Skin of body (tissue), 2 donors: ENCODE measurements around the gene SLC35G1. TPM values are rescaled to one million over a fixed set of nuclear protein-coding genes. Genes with fewer than 3 reads are reported as not detected.

ENCODE experiments used
- DNase-seq: peaks from one replicate; lab custom pipeline; 2025; lab: John Stamatoyannopoulos, UW
- total RNA-seq: library from RNA; depleted of rRNA; stranded (reverse); fragments of >200 nt; gene quantifications from one replicate; pipeline ENCODE4 v1.2.3, GENCODE V29; 2014

SLC35G1 gene
- total RNA-seq, 1 donor from 2014 or later: 3.2 TPM

DNA sequence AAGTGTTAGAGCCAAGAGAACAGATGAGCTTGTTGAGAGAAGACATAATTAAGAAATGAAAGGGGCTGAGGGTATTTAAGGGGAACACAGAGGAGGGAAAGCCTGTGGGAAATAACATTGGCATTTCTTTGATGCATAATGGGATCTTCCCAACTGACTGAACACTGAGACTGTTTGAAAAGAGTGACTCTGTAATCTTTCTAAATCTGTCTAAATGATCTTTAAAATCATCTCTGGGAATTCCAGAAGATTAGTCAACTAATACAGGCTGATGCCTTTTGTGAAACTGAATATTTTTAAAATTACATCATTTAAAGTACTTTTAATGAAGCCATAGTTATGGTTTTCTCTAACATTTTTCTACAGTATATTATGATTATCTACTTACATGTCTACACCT, 17.4 kb upstream of the SLC35G1 start:
- no peak for DNase-seq

DNA sequence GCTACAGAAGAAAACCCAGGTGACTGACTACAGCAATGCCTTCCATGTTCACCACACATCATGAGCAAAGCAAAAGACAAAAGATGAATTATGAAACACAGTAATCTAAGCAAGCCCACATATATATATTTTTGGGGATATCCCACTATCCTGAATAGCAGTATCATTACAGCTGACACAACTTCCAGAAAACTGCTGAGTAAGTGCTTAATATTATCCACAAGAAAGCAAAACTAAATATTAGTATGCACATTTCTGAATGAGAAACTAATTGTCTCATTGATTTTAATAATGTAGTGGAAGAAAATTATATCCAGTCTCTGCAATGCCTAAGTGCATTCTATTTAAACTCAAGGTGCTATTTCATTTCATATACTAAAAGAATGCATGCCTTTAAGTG, 14.5 kb upstream of the SLC35G1 start:
- no peak for DNase-seq

DNA sequence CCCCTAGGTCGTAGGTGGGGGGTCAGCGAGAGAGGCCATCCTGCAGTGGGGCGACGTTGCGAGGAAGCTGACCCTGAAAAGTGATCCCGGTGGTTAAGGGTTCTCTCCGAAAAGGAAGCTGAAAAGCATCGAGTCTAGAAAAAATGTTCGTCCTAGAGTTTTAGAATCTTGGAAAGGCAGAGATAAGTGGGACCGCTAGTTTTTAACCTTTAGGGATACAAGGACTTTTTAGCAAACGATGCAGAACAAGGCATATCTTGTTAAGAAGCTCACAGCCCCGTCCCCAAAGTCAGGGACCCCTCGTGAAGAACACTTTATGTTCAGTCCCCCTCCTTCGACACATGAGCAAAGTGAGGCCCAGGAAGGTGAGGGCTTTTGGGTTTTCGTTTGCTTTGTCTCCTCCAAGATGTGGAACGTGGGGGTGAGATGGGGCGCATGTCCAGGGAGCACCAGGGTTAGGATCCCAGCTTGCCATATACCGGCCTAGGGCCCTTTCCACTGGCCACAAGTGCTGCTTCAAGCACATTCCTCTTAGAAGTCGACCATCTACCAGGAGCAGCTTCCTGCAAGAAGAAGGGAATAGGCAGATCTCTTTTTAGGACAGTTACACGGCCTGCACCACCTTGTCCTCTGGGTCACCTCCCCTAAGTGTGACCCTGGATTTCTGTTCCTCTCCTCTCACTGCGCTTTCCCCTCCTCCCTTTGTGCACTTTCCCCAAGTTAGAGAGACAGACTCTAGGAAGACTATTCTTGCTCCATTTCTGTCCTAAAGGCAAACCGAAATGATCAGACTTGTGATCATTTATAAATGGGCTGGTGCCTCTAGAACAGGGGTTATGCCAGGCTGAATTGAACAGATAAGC, 969 bp downstream of the SLC35G1 start:
- DNase-seq: no peak

DNA sequence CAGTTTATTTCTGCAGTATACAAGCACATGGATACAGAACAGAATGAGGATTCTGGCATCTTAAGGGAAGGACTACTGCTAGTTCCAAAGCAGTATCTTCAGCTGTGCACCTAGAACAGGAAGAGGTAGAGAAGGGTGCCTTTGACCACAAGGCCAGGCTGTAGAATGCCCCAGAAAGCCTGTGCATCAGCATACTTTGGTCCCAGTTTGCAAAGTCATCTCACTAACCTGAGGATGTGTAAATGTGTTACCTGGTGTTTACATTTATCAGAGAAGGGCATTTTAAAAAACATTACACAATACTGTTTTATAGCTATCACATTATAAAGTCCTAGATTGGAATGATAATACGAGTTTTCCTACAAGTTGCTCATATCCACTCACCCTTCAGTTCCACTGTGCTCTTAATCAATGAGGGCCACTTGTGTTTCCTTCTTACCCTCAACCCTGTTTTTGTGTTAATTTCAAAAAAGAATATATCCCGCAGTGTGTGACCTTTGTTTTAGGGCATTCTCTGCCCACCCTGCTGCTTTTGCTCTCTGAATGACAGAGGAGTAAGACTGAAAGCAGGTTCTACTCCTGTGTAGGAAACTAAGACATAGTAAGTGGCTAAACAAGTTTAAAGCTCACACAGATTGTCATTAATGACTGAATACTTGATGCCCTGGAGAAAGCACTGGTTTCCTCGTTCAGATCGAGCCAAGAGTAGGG, 3.4 kb downstream of the SLC35G1 start:
- no peak for DNase-seq

DNA sequence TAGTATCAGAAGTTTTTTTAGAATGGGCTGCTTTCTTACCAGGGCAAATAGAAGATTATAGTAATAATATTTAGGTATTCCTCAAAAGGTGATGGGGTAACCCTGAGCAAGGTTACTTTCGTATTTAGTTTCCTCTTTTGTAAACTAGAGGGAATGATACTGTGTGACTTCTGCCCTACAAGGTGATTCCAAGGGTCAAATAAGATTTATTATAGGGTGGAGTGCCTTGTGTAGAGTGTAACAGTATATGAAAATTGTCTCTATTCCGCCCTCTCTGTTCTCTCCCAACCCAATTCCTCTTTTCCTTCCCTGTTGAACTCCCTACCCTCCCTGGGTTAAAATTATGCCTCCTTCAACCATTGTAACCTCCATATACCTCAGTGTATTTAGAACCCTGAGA, 5.3 kb downstream of the SLC35G1 start:
- DNase-seq: no peak

DNA sequence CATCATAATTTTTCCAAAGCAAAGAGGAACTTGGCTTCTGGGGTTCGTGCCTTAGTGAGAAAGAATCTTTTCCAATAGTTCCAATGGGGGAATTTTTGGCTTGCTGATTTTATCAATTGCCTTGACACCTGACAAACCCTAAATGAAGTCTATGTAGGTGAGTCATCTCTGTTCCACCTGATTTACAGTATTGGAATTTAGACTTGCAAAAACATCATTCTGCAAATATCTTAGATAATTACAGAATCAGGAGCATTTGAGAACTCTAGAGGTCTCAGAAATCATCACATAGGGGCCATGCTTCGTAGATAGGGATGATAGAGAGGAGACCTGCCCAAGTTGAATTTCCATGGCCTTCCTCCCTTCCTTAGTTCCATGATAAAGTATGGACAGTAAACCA, 9.3 kb downstream of the SLC35G1 start:
- DNase-seq: no peak

DNA sequence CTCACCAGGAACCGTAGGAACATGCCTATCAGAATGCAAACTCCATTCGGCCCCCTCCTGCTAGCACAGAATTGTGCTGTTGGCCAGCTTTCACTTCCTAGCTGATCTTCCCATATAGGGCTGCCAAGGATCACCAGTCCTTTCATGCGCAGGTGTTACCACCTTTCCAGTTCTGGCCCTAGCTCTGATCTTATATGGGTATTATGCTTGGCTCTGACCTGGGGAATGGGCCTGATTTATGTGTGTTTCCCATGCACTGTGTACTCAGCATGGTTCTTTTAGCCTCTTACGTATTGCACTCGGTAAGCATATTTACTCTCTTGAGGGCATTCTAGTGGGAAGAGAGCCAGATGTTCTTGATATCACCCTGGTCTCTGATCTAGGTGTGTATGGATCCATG, 11.1 kb downstream of the SLC35G1 start:
- DNase-seq: no peak

DNA sequence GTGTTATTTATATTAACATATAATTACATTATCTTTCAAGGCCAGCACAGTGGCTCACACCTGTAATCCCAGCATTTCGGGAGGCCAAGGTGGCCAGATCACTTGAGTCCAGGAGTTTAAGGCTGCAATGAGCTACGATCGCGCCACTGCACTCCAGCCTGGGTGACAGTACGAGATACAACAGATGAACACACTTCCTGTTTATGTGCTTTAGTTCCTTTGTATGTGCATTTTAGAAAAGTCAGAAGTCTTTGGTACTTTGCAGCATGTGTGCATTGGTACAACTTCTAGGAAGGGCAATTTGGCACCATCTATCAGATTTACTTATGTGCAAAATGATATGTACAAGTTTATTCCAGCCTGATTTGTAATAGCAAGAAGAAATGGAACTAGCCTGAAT, 13.3 kb downstream of the SLC35G1 start:
- DNase-seq: no peak

DNA sequence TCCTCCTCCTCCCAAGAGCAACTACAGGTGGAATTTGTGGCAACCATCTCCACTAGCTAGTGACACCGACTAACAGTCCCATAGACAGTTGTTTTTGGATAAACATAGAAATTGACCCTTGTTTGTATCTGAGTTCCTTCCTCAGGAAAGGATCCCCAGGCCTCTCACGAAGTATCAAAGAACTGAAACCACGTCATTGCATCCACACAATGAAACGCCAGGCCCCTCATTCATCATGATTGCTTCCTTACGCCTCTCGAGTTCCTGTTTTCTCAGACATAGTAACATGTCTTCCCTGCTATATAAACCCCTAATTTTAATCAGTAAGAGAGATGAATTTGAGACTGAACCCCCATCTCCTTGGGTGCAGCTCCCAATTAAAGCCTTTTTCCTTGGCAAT, 18.1 kb downstream of the SLC35G1 start:
- no peak for DNase-seq

DNA sequence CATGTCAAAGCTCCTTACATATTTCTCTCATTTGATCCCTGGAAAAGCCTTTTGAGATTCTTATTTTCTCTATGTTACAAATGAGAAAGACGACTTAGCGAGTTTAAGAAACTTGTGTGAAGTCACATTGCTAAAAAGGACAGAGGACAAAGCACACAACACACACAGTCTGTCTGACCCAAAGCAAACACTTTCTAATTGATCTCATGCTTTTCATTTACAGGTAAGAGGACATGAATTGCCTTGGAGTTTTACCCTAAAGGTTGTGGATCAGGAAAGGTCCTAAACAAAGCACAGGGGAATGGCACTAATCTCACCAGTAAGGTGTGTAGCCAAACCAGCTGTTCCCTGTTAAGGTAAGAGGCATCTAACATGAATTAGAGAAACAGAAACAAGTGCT, 18.7 kb downstream of the SLC35G1 start:
- DNase-seq: no peak

DNA sequence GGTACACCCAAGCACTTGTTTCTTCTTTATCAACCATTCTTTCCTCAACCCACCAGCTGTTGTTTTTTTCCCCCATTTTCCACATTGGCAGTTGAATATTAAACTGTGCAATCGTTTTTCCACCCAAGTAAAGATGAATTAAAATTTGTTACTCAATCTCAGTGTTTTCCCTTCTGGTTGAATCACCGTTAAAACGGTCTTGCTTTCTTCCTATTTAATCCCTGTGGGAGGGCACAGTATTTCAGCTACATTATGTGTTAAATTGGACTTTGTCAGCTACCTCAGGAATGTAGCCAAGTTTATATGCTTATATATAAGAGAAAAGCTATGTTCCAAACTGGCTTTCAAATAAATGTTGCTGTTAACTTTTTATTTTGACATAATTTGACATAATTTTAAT, 19.9 kb downstream of the SLC35G1 start:
- no peak for DNase-seq

DNA sequence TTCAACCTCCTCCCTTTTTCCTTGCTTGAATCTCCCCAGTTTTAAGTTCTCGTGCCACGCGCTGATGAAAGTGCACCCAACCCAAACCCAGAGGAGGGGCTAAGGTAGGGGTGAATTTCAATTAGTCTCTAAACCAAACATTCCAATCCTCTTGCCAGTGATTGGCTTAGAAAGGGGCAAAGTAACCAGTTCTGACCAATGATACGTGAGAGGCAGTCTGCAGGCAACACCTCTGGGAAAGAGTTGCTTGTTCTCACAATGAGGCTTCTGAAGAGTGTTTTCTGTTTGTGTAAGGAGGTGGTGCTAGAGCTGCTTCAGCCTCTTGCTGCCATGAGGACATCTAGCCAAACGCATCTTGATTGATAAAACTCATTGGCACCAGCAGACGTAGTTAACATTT, 21.8 kb downstream of the SLC35G1 start:
- DNase-seq: no peak

DNA sequence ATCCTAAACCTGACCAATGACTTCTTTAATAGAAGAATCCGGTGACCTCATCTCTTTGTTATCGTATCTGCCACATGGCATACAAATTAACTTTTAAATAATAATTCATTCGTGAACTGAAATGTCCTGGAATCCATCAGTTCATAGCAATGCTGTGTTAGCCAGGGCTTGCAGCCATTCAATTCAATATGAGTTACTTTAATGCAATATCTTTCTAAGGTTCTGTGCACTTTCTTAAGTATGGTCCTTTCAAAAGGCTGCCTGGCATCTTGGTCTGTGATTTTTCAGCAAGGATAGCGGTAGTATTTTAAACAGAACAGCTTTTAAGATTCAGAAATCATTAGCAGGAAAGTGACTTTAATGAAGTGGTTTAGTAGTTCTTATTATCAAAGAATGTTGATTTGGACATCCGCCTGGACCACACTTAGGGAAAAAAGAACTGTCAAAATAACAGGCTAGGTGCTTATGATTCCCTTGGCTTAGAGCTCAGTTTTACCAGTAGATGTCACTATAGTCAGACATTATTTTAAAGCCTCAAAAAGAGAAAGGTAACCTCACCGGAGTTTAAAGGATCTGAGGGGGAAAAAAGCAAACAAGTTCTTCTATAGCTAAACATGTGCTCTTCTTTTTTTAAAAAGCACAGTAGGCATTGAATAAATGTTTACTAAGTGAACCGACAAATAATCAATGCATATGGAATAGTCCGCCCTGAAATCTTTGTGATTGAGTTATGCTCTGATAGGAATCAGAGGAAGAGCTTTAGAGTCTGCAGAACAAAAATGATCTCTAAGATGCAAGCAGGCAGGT, 22.7 kb downstream of the SLC35G1 start:
- no peak for DNase-seq

DNA sequence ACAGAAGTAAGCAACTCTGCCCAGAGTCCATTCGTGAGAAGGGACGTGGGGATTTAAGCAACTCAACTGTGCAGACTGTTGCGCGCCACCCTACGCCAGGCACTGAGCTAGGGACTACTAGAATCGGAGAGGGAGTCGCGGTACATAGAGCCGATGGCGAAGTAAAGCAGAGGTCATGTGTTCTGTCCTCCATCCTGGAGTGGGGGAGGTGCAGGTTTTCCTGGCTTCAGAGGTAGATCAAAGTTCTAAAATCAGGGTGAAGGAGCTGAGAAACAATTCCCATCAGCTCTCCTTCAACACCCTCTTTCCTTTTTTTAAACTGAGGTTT, 23.2 kb downstream of the SLC35G1 start:
- DNase-seq: no peak

DNA sequence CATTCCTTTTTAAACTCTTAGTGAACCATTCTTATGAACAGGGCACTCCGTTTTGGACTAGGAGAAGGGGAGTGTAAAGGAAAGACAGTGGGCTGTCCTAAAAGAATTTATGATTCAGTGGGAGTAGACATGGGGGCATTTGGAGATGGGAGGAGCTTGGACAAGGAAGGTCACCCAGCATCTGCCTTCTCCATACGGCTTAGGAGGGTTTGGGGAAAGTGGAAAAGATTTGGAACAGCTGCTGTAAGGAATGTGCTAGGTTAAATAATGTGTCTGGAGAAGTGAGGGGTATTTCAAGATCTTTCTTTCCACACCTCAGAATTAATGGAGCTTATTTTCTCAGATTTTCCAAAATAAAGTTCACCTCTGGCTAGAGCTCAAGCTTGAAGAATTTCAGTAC, 24.0 kb downstream of the SLC35G1 start:
- no peak for DNase-seq

DNA sequence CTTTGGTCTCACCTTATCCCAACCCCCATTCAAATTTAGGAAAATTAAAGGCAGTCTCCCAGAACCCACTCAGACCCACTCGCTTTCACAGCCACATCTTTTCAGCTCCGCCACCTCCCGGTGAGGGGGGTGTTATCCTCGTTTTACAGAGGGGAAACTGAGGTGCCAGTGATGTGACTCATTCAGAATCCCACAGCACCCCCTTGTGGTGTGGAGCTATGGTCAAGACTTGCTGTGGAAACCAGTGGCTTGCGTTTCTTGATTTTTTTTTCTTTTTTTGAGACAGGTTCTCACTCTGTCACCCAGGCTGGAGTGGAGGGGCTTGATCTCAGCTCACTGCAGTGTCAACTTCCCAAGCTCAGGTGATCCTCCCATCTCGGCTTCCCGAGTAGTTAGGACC, 27.6 kb downstream of the SLC35G1 start:
- DNase-seq: no peak

DNA sequence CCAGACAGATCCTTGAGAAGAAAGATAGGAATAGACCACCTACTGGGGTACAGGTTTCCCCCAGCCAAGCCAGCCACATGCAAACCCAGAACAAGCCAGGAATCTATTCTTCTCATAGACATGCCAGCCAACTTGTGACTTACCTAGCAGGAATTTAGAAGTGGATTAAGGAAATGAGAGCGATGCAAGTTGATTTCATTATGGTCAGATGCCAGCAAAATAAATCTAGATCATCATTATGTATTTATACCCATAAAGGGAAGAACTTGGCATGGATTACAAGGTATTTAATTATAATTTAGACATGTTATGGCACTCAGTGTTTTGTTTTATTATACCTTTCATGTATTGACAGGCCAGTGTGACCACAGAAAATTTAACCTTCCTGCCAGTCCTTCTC, 32.8 kb downstream of the SLC35G1 start:
- no peak for DNase-seq

DNA sequence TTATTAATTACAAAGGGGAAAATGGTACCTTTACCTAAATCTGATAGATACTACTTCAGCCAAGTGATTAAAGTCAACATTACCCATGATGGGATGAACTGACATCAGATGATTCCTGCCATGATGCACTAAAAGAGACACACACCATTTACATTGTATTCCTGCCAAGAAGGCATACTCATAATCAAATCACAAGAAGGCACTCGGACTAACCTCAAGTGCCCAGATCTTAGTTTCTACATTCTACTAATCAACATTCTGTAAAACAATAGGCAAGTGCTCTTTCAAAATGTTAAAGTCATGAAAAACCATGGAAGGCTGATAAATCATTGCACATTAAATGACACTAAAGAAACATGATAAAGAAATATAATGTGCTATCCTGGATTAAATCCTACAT, 44.4 kb downstream of the SLC35G1 start:
- DNase-seq: no peak

DNA sequence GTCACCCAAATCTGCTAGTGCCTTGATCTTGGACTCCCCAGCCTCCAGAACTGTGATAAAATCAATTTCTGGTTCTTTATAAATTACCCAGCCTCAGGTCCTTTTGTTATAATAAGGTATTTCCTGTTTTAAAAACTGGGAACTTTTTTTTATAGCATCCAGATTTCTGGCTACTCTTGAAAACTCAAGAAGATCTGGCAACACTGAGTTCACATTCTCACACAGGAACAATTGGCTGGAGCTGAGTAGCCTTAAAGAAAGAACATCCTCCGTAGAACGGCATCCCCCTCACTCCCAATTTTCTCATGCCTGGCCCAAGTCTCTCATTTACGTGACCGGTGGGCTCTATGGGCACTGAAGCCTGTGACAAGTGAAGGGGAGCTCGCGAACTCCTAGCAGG, 47.1 kb downstream of the SLC35G1 start:
- DNase-seq: no peak

DNA sequence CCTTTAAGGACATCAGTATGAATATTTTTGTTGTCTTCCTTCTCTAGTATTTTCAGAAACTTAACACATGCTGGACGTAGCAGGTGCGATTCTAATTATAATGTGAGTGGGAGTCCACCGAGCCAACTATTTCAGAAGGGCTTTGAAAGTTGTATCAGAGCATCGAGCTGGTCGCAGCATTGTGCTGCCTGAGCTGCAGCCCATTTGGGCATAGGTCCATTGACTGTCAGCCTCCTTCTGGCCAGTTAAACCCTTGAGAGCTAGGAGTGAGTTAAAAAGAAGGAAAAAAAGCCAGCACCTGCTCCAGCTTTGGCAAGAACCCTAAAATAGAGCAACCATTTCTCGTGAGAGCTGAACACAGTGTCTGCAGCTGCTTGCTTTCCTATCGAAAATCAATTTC, 47.8 kb downstream of the SLC35G1 start:
- DNase-seq: no peak

DNA sequence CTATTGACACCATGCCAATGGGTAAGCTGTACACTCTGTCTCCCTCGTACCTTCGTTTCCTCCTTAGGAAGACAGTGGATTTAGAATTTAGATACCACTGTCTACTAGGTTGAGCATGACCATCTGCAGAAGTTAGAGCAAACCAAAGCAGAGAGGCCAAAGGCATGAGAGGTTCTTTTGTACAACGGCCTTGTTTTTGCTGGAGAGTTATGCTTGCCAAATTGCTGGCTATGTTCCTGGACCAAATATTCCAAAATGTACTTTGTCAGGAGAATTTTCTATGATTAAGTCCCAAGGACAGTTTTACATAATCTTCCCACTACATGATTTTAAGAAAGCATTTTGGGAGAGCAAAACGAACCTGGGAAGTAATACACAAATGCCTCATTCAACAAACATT, 52.0 kb downstream of the SLC35G1 start:
- DNase-seq: no peak

DNA sequence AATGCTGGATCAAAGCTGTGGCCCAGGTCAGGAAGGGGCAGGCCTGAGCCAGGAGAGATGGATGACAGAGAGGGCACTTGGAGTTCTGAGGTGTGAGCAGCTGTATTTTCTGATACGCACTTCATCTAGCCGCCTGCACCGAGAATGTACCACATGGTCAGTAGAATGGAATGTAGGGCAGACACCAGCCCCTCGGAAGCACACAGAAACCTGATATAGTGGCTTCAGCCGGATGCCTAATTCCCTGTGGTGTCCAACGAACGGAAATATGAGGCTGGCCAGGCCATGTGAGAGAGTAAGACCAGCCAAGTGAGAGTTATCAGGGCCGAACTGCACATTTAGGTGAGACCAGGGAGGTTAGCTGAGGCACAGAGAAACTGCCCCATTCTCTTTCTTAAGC, 53.3 kb downstream of the SLC35G1 start:
- no peak for DNase-seq
